Dedifferentiated amniotic fluid mesenchymal stem cell (primary cell): ENCODE data around the gene LRRC4C.
"Not testable (repeated sequence)": the region's sequence is repeated elsewhere in the genome, so short reads cannot be mapped to it uniquely, and the experiment has no call there.

Experiments
- DNase-seq: peaks from one replicate; pipeline ENCODE4 v3.0.0-alpha.2; 2016; ENCODE audit errors: extremely low spot score

Gene LRRC4C

DNA sequence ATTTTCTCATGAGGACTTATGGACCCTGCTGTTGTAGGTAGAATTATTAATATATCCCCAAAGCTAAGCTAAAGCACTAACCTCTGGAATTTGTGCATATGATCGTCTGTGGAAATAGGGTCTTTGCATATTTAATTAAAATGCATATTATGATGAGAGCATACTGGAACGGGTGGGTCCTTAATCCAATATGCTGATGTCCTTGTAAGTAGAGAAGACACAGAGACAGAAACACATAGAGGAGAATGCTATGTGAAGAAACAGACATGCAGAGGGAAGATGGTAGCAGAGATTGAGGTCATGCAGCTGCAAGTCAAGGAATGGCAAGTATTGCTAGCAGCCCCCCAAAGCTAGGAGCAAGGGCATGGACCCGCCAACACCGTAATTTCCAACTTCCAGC is 439.2 kb downstream of the LRRC4C start:
- no peak for DNase-seq

GRCh38 chr11:41019666-41020065 is 439.8 kb downstream of the LRRC4C start:
- not testable (repeated sequence) for DNase-seq

DNA sequence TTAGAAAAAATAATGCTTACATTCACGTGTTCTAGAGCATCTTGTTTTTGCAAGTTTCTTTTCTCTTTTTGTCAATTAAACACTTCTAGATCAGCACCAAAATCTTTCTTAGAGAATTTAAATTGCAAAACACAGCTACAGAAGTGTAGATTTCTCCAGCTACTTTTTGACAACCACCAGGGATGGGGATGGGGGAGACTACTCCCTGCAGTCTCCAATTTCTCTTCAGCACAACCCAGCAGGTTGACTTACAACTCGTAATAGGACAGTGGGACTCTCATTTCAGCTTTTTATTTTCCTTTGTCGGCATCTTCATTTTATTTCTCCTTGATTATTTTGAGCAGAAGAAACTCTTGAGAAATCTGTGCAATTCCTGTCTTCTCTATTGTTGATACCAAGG is 441.2 kb downstream of the LRRC4C start:
- no peak for DNase-seq

DNA sequence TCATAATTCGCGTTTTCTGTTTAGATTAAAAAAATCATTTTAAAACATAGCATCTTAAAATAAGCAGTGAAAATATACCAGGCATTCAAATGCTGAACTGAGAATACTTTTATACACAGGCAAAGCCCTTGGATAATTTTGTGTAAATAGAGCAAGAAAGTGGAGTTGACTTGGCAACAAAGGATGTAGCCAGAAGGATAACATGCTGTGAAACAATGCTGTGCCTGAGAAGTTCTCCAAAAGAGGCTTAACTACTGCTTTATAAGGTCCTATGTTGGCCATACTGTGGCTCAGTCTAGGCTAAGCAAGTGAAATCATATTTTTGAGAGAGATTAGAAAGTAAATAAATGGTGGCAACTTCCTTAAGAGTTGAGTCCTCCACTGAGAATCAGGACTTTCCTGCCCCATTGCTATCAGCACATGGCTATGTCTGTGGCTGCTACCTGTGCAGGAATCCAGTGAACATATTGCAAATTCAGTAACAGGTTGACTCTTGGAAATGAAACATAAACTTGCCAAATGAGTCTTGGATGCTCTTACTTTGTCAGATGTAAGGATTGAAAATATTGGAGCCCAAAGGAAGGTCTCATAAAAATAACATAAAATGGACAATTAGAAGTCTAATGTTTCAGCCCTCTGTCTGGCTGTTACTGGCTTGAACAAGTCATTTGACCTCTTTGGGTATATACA is 448.9 kb downstream of the LRRC4C start:
- no peak for DNase-seq

- no peak for DNase-seq
These were observed 453.5 kb downstream of the LRRC4C start for GRCh38 chr11:41005986-41006385.

DNA sequence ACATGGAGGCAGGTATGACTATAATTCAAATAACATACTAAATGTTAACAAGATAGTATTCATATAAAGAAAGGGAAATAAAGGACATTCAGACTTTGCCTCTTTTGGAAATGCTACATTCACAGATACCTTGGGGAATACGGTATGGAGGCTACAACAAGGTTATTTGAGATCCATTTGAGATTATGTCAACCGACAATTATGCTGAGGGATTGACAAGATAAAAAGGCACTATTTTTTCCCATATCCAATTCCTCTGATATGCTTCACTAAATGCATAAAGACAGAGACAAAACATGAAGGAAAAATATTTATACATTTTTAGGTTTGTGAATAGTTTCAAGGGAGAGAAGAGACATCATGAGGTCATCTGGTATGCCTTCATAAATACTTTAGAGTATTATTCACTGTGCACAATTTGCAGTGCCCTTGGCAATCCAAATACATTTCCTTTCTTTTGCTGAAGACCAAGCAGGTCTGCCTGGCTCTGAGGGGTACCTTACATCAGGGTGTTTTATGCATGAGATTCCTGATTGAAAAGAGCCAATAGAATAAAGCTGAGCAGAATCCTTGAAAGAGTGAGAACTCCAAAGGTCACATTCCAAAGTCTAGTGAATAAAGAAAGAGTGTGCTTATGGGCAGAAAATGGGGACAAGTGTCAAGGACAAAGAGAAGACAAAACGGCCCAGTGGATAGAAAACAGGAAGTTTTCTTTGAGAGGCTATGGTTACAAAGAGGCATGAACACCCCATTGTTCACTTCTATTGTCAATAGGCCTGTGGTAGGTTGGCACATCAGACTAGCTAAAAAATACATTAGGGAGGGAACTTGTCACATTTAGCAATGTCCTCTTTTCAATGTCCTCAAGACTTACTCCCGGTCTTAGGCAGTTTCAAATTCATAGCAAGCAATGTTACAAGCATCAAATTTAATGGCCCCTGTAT is 455.8 kb downstream of the LRRC4C start:
- no peak for DNase-seq

DNA sequence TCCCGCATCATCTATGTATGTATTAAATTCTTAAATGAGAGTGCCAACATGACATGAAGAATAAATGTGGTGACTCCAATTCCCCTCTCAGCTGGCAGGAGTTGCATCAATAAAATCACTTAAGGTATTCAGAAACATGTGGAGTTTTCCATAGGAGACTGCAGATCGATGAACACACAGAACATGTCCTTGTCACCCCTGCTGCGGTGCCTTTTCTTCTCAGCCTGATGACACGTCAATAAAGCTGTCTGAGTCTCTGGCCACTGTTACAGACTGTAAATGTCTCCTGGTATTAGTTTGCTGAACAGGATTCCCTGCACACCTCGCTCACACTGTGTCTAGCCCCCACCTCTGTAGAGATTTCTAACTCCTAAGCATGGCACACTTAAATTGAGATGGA is 460.5 kb downstream of the LRRC4C start:
- DNase-seq: no peak

GRCh38 chr11:40987776-40988435 is 471.5 kb downstream of the LRRC4C start:
- DNase-seq: no peak

- DNase-seq: no peak
These were observed 473.1 kb downstream of the LRRC4C start for GRCh38 chr11:40986320-40986719.

- DNase-seq: no peak
These were observed 484.4 kb downstream of the LRRC4C start for GRCh38 chr11:40975076-40975475.

- no peak for DNase-seq
These were observed 485.2 kb downstream of the LRRC4C start for GRCh38 chr11:40974186-40974795.

GRCh38 chr11:40958707-40959106 is 500.7 kb downstream of the LRRC4C start:
- no peak for DNase-seq

DNA sequence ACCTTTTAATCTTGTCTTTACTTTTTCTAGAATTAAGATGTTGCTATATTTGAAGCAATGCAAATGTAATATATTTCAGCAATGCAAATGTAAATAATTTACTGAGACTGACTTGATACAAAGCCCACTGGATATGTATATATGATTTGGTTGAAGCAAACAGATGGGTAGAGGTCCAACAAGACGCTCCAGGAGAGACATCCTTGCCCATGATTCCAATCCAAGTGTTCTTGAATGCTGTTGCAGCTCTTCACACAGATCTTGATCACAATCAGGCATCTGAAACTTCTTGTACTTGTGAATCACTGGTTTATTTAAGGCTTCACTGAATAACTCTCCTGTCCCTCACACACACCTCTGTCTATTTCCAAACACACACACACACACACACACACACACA is 507.0 kb downstream of the LRRC4C start:
- DNase-seq: no peak

DNA sequence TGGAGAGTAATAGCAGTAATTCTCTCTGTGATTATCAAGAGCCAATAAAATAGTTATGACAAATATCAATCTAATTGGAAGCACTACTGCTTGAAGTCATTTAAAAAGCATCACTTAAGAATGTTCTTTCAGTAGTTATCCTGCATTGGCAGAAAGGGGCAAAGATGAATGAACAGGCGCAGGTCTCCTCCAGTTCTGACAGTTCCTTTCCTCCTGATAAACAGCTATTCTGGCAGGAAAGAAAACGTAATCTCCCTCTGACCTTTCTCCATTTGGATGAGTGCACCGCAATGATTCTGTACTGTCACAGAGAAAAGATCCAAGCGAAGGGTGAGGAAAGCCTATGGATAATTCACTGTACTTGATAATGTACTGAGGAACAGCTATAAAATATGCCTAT is 521.5 kb downstream of the LRRC4C start:
- no peak for DNase-seq

- DNase-seq: no peak
These were observed 534.5 kb downstream of the LRRC4C start for GRCh38 chr11:40924915-40925314.

- no peak for DNase-seq
These were observed 538.2 kb downstream of the LRRC4C start for GRCh38 chr11:40921246-40921645.

GRCh38 chr11:40910774-40911173 is 548.7 kb downstream of the LRRC4C start:
- DNase-seq: not testable (repeated sequence)

DNA sequence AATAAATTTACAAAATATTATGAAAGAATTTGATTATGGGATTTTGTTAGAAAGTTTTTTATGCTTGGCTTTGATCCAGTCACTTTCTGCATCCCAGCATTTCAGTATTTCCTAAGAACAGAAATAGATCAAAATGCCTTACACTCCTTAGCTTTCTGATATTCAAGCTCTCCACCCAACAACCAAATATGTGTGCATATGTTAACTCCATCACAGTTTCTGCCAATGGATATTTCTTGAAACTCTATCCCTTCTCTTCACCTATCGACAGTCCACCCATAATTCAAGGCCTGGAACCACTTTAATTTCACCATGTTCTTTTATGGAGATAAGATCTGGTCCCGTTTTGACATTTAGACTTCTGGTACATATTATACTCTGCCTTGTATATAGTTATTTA is 565.0 kb downstream of the LRRC4C start:
- no peak for DNase-seq

DNA sequence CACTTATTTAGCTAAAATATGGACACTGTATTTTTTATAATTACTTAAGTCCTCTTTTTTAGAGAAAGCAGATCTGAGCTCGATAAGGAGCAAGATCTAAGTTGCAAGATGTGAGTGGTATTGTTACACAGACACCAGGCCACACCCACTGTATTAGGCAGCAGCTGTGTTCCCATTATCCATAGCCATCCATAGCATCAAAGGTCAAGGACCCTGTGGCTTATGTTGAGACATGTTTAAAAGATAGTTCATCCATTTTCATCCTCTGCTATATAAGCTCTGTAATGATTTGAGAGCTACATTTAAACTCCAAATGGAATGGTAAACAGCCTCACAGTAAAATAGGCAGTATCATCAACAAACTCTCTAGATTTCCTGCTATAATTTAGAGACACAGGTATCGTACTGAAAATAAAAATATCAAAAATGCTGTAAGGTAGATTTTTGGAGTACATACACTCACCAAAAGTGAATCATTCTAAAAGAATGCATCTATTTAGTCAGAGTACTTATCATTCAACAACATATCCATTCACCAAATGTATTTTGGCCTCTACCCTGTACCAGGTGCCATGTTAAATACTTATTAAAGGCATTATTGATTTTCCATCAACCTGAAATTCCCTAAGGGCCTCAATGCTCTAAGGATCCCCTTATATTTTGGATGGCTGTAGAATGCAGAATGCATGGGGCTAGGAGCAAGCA is 574.0 kb downstream of the LRRC4C start:
- no peak for DNase-seq

- DNase-seq: no peak
These were observed 577.2 kb downstream of the LRRC4C start for GRCh38 chr11:40882301-40882700.

- DNase-seq: no peak
These were observed 579.5 kb downstream of the LRRC4C start for GRCh38 chr11:40879911-40880310.
